Retina (tissue), 1 donor: ENCODE data around the gene LTO1.
A peak's percentile ranks its signal among the peaks of the same experiment; 100 is the strongest.

ENCODE experiments used
- DNase-seq: peaks from one replicate; pipeline ENCODE4 v3.0.0-alpha.2; 2016

LTO1 gene

DNA sequence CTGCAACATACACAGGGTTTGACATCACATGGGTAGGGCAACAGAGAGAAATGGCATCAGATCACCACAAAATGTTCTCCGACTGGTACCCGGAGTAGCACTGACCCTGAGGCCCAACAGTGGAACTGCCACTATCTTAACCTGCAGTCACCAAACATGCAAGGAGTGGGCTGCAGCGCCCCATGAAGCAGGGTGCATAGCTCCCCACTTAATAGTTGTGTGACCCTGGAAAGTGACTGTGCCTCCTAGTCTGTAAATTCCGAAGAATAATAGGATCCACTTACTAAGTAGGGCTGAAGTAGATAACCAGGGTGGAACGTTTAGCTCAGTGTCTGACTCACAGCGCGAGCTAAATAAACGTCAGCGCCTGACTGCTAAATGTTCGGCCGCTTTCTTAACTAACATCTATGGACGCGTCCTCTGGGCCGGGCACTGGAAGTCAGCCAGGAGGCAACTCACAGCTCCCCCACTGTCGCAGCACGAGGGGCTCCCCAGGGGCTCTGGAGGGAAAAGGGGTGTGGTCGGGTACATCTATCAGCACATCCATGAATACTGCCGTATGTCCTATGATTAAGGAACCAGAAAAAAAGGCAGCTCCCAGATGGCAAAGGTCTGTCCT, 777 bp downstream of the LTO1 start:
- no peak for DNase-seq

DNA sequence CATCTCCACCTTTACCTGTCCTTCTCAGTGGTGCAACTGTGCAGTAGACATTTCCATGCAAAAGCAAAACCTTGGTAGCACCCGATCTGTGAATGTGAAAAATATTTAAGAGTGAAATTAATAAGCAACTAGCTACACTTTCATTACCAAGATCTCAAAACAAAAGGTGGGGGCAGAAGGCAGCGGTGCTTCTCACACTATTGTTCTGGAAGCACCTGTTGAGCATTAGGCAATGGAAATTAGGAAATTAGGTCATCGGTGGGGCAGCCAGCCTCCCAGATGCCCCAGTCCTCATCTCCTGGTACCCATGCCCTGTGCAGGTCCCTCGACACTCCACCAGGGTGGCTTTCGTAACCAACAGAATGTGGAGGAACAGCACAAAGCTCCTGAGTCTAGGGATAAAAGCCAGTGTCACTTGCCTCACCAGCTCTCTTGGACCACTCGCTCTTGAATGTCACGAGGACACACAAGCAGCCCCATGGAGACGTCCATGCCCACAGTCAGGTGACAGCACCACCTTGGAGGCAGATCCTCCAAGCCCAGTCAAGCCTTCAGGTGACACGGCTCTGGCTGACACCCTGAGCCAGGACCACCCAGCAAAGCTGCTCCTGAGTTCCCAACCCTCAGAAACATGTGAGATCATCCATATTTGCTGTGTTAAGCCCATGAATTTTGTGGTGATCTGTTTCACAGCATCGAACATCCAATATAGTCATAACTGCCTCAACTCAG, 3.3 kb downstream of the LTO1 start:
- DNase-seq, result no peak

DNA sequence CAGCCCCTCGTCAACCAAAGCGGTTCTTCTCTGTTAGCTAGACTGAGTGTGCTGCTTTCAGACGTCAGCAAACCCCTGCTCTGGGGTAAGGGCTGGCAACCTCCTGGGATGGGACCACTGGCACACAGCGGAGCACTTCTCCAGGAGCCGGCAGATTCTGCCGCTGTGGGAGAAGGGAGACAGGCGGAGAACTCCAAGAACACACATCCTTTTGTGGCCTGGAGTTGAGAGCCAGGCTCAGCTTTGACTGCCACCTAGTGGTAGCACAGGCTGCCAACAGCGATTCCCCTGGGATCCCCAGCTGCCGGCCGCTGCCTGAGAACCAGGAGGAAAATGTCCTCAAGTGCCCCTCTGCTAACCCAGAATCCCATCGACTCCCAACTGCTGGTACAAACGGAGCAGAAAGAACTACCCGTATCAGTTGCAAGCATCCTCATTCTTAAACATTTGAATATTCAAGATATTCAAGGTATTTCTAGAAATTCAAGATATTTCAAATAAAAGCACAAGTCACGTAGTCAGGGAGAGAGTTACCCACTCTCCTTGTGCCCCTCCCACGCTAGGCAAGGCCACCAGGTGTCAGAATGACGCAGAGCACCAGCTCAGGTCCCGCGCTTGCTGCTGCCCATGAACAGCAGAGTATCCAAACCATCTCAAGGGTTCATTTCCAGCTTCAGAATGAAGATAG, 4.9 kb downstream of the LTO1 start:
- peak; percentile 93 for DNase-seq

DNA sequence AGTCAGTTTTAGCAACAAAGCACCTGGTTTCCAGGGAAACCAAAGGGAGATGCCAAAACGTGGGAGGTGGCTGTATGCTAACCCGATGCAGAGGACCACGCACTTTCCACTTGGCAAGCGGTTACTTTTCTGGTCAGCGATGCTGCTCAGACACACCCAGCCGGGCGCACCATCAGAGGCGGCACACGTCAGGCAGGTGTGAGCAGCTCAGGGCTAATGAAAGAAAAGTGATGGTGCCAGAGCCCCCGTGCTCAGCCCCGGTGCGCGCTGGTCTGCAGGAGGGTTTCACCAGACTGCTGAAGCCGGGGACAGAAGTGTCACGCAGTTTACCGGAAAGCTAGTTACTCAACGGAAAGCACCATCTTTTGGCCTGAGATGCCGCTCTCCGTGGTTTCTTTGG, 5.7 kb downstream of the LTO1 start:
- DNase-seq, result no peak

DNA sequence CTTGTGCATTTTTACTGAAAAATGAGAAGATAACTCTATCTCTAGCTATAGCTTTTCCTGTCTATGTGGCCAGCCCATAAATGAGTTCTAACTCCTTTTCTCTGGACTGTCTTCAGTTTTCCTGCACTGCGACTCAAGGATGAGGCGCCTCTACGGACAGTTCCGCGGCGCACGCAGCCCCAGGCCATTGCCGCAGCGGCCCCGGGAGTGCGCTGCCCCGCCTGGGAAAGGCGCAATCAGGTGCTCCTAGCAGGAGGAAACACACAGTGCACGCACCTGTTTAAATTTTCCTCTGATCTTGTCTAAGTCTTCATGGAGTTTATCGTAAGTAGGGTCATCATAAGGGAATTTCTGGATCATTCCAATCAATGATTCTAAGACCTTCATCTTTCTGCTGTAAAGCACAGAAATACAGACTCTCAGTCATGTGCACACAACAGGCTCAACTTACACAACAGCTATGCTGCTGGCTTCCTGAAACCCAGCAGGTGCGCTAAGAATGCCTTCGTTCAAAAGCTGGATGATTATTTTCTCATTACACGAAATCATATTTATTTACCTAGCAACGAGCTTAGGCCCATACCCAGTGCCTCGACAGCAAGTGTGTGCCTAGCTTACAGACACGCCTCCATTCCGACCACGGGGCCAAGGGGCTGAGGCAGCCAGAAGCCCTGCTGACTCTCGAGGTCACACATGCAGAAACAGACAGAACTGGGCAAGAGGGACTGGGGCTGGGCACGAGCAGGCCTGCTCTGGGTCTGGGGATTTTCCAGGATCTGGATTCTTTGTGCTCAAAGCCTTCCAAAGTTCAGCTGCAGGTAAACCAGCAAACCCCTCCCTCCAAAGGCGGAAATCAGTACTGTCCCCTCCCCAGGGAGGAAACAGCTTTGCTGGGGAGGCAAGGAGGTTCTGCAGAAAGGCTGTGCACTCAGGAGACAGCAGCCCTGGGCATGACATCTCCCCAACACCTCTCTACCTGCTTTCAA, 7.2 kb downstream of the LTO1 start:
- no peak for DNase-seq

DNA sequence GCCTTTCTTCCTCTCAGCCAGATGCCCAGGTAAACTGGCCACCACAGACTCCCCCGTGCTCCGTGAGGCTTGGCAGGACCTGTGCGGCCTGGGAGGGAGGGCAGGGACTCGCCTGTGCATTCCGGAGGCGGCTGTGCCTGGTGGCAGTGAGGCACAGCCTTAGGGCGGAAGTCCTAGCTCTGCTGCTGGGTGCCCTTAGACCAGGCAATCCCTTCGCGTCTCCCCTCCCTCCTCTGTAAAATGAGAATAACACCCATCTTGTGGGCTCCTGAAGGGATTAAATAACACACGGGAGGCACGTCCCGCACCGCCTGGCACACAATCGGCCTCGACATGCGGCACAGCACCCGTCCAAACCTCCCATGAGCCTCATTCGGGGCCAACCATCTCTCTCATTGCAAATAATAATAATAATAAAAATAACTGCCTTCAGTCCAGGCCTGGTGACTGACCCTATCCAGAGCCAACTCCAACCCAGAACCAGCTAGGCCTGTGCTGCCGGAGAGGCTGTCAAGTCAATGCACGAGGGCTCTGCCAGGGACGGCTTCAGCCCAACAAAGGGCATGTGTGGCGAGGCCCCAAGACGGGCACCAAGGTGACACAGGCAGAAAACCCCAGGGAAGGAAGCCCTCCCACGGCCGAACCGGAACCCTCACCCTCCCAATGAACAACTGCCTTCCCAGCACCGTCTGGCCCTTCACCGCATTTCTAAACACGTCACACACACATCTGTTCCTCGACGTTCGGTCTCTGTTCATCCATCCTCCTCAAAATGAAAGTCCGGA, 8.2 kb downstream of the LTO1 start:
- DNase-seq, result no peak

DNA sequence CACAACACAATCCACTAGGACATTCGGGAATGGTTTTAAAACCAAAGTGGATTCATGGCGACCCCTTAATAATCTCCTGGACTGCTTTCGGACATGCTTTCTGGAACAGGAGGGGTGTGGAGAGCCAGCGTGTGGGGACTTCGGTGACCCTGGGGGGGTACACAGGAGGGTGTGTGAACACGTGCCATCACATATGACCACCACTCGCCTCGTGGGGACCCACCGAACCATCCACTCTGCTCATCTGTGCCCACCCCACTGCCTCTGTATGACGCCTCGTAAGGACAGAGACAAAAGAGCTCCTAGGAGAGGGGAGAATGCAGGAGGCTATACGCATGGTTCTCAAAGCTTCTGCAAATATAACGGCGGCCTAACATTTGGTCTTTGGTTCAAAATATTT, 8.9 kb downstream of the LTO1 start:
- no peak for DNase-seq

DNA sequence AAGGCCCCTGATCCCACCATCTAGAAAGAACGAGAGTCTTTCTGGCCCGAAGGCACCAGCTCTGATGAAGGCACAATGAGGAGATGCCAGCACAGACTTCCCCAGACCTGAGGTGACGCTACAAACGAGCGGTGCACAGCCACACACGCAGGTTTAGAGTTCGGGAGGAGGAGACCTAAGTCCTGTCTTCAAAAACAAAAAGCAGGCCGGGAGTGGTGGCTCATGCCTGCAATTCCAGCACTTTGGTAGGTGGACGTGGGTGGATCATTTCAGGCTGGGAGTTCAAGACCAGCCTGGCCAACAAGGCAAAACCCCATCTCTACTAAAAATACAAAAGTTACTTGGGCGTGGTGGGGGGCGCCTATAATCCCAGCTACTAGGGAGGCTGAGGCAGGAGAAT, 9.5 kb downstream of the LTO1 start:
- no peak for DNase-seq

DNA sequence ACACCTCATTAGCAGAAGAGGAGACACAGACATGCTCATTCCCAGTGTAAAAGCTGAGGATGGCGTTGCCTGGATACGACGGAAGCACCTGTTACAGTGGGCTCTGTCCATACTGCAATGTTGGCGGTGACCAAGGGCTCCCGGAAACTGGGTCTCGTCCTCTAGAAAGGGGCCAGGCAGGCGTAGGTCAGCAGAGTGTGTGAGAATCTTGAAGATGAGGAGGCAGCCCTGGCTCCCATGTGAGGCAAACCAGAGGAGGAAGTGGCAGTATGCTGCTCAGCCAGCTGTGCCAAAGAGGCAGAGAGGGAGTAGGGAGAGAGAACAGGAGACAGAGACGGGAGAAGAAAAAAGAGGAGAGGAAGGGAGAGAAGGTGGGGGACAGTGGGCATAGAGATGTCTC, 10.3 kb downstream of the LTO1 start:
- DNase-seq, result no peak

DNA sequence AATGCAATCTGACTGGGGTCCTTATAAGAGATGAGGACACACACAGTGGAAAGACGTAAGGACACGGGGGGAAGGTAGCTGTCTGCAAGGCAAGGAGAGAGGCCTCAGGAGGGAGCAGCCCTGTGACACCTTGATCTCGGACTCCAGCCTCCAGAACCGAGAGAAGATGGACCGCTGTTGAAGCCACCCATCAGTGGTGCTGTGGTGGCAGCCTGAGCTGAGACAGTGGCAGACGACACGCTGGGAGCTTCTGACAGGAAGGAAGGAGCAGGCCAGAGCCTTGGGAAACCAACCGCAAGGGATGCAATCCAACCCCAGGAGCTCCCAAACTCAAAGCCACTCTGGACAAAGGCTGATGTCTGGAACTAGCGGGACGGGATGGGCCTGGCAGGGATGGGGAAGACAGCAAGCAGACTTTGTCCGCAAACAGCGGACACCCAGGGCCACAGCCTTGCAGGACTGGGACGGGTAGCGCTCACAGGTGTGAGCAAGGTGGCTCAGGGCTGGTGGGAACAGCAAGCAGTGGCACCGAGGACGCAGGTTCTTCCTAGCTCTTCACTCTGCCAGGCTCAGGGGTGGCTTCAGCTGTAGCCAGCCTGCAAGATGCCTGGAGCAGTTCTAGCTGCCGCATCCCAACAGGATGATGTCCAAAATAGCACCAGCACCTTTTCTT, 10.9 kb downstream of the LTO1 start:
- no peak for DNase-seq

DNA sequence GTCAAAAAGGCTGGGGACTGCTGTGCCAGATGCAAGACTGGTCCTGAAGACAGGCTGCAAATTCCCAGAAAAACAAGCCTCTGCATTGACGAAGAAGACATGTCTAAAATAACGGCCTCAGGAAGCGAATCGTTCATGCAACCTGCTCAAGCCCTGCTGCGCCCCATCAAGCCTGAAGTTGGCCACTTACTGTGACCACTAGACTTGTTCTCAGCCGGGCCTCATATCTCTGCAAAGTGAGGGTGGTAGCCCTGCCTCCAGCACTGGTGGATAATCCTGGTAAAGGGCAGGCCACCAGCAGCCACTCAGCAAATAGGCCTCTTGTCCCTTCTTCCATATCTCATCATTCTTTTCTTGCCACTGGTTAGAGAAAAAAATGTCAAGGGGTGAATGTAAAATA, 11.8 kb downstream of the LTO1 start:
- no peak for DNase-seq

DNA sequence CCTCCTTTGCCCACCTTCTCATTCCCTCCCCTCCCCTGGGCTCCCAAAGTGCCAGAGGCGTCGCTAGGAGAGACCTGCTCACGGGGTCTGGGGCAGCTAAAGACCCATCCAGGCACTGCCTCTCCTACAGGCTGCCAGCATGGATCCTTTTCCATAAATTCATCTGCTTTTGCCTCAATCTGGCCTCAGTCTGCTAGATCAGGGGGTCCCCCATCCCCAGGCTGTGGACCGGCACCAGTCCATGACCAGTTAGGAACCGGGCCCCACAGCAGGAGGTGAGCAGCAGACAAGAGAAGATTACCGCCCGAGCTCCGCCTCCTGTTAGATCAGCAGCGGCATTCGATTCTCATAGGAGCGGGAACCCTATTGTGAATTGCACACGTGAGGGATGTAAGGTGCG, 12.3 kb downstream of the LTO1 start:
- DNase-seq, result no peak

DNA sequence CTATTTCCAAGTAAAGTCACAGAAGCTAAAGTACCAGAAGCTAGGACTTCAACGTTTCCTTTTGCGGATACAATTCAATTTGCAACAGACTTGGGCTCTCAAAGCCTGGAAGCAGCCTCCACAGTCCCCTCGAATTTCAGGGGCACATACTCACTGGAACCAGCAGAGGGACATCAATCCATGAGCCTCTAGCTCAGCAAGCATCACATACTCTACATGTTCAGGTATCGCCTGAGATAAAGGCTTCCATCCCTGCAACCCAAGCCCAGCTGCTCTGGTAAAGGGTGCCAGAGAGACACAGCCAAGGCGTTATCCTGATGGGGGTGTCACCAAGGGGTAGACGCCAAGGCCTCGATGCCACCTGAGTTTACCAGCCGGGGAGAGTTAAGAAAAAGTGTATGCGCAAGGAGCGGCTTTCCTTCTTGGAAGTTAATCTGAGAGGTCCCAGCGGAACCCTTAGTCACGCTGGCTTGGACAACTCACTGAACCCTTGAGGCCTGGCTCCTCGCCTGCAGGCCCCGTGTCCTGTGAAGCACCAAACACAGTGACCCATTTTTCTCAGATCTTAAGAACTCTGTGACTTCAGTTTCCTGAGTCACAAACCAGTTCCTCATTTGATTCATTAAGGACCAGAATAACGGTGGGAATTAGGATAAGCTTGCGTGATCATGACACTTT, 13.0 kb downstream of the LTO1 start:
- no peak for DNase-seq

DNA sequence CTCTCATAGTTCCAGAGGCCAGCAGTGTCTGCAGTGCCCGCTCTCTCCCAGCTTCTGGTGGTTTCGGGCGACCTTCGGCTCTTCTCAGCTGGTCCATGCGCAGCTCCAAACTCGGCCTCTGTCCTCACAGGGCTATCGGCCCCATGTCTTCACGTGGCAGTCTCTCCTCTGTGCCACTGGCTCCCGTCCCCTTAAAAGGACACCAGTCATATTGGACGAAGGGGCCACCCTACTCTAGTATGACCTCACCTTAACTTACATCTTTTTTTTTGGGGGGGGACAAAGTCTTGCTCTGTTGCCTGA, 13.8 kb downstream of the LTO1 start:
- DNase-seq, result no peak

DNA sequence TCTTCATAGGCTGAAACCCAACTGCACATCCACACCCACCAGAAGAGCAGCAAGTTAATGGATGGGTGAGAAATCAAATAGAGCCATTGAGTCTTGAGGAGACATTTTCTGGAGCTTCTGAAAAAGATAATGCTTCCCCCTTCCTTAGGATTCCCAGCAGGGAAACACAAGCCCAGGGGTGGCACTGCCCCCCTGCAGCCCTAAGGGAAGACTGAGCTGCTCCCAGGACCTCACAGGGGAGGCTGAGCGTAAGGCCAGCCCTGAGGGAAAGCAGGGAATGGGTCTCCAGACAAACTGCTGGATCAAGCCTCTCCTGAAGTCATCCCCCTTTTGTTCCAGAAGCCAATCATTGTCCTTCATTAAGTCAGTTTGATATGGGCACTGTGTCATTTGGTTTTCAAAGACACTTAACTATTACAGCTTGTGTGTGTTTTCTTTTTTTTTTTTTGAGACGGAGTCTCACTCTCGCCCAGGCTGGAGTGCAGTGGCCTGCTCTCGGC, 15.1 kb downstream of the LTO1 start:
- no peak for DNase-seq

DNA sequence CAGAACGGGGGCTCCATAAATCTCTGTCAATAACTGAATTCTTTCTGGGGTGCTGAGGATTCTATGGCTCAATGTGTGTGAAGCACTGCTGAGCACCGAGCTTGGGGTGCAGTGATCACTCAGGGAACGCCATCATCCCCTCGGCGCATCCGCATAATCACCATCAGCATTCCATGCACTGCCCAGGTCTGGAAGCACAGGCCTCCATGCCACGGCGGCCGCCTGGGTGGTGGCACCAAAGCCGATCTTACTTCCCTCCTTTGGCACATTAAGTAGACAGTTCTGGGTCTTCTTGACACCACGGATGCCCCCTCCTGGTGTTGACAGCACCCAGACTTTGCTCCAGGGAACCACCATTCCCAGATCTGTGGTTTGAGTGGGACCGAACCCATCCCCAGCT, 15.6 kb downstream of the LTO1 start:
- no peak for DNase-seq

DNA sequence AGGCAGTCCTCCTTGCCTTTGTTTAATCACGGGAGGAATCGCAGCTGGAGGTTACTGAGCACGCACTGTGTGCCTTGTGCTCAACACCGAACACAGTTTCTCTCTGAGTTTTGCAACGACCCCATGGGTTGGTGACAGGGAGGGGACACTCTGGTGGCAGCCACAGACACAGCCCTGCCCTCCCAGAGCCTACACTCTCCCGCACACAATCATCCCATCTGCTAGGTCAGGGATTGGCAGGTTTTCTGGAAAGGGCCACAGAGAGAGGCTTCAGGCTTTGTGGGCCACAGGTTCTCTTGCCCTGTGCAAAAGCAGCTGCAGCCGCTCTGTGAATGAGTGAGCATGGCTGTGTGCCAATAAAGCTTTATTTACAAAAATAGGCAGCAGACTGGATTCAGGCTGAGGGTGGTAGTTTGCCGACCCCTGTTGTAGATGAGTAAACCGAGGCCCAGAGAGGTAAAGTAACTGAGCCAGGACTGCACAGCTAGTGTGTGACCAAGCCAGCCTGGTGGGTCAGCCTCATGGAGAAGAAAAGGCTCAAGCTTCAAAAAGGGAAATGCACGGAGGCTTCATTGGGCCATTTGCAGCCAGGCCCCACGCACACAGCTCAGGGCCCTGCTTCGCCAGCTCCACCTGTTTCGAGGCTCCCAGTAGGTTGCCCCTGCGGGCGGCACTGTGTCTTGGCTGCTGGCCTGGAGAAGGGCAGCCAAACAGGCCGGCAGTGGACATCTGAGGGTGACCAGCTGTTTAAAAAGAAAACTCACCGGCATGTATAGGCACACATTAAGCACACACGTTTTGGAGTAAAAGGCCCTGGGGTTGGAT, 16.3 kb downstream of the LTO1 start:
- DNase-seq, result peak; percentile 19

DNA sequence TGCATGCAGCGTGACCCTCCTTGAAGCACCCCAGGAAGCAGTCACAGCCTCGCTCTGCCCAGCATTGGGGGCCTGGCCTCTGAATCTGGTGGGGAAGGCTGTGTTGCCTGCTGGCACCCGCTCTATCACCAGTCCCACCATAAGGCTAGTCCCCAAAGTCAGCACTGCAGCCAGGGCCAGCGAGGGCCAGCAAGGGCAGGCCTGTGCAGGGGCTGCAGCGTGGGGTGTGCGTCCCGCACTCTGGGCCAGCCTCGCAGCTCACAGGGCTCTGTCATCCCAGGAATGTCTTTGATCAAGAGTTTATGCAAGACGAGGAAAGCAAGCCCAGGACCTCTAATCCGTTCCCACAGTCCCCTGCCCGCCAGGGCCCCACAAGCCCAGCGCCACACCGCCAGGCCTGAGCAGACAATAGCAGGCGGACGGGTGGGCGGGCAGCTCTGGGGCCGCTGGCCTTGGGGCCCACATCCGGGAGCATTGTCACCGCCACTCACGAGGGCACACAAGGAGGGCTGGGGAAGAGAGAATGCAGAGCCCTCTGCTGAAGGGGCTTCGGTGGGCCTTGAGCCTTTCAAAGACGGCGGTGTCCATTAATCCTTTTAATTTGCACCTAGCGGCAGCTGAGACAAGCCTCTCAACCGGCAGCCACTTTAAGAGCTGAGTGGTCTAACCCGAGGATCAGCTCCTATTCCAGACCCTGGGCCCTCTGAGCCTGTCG, 17.1 kb downstream of the LTO1 start:
- peak; percentile 89 for DNase-seq

DNA sequence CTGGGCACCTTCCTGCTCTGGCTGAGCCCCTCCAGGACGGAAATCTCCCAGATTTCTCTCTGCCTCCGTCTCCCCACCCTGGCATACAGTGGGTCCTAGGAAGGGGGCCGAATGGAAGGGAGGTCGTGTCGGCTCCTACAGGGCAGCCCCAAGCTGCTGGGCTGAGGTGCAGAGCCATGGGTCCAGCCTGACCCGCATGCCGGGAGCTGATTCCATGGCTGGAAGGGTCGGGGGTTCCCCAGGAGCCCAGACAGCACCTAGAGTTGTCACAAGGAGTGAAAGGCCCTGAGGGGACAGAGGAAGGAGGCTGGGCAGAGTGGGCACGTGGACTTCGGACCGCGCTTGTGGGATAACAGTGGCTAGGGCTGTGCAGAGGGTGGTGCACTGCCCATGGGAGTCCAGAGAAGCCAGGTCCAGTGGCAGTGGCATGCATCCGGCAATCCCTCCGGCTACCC, 17.7 kb downstream of the LTO1 start:
- DNase-seq, result no peak
